Umbilical cord (tissue), 2 donors: ENCODE data around the gene ADAMTS1. TPM values are rescaled to one million over a fixed set of nuclear protein-coding genes. Genes with fewer than 3 reads are reported as not detected.

Source experiments
- DNase-seq: peaks from one replicate; pipeline ENCODE4 v3.0.0-alpha.2; 2015; ENCODE audit warnings: low spot score
- total RNA-seq: library from RNA; depleted of rRNA; stranded (reverse); fragments of >200 nt; gene quantifications from one replicate; pipeline ENCODE4 v1.2.3, GENCODE V29; 2014; ENCODE audit warnings: low replicate concordance; ENCODE audit not compliant: insufficient read depth

Gene ADAMTS1
- total RNA-seq, 1 donor from 2014 or later: 211 TPM

- no peak for DNase-seq
These were observed 31.7 kb downstream of the ADAMTS1 start for GRCh38 chr21:26813426-26813998.

- no peak for DNase-seq
These were observed 33.0 kb downstream of the ADAMTS1 start for GRCh38 chr21:26812173-26812572.

GRCh38 chr21:26811482-26811881, 33.7 kb downstream of the ADAMTS1 start:
- peak; percentile 78 for DNase-seq

- DNase-seq: peak; percentile 85
These were observed 34.4 kb downstream of the ADAMTS1 start for GRCh38 chr21:26810676-26811415.

- no peak for DNase-seq
These were observed 34.9 kb downstream of the ADAMTS1 start for GRCh38 chr21:26810266-26810665.

GRCh38 chr21:26809745-26810144, 35.5 kb downstream of the ADAMTS1 start:
- no peak for DNase-seq

- no peak for DNase-seq
These were observed 38.4 kb downstream of the ADAMTS1 start for GRCh38 chr21:26806801-26807295.

- DNase-seq: peak; percentile 87
These were observed 40.2 kb downstream of the ADAMTS1 start for GRCh38 chr21:26804895-26805609.

GRCh38 chr21:26801498-26801897, 43.7 kb downstream of the ADAMTS1 start:
- peak; percentile 94 for DNase-seq

GRCh38 chr21:26800970-26801431, 44.2 kb downstream of the ADAMTS1 start:
- DNase-seq: peak; percentile 87

GRCh38 chr21:26800455-26800854, 44.8 kb downstream of the ADAMTS1 start:
- no peak for DNase-seq

GRCh38 chr21:26800001-26800400, 45.2 kb downstream of the ADAMTS1 start:
- no peak for DNase-seq

GRCh38 chr21:26798856-26799751, 46.1 kb downstream of the ADAMTS1 start:
- no peak for DNase-seq

- DNase-seq: no peak
These were observed 47.2 kb downstream of the ADAMTS1 start for GRCh38 chr21:26797878-26798456.

- DNase-seq: peak; percentile 94
These were observed 49.3 kb downstream of the ADAMTS1 start for GRCh38 chr21:26795866-26796329.

- DNase-seq: no peak
These were observed 49.8 kb downstream of the ADAMTS1 start for GRCh38 chr21:26795412-26795805.

- DNase-seq: no peak
These were observed 50.4 kb downstream of the ADAMTS1 start for GRCh38 chr21:26794597-26795411.

- peak; percentile 58 for DNase-seq
These were observed 54.9 kb downstream of the ADAMTS1 start for GRCh38 chr21:26790296-26790695.

- no peak for DNase-seq
These were observed 56.4 kb downstream of the ADAMTS1 start for GRCh38 chr21:26788790-26789189.
